WTC11 (cell line): ENCODE results near the gene MAS1L. TPM values are rescaled to one million over a fixed set of nuclear protein-coding genes. Genes with fewer than 3 reads are reported as not detected.

ENCODE experiments used
- ATAC-seq: fragments of 200-7000 bp; cut with Tn5 transposase; 2 replicates; pipeline ENCODE4 v1.10.0; 2021; ENCODE audit warnings: mild to moderate bottlenecking, moderate library complexity
- CTCF ChIA-PET: fragments of 300-600 bp; sonication (Branson Sonifier 250); formaldehyde crosslinking; loops from one replicate; lab custom pipeline; 2021; ENCODE audit warnings: antibody characterized with exemption; lab: Charles Lee
- POLR2A ChIA-PET: fragments of 350-600 bp; sonication (Branson Sonifier 250); formaldehyde crosslinking; loops from one replicate; lab custom pipeline; 2021; ENCODE audit warnings: antibody characterized with exemption; lab: Charles Lee
- DNase-seq: peaks from one replicate; pipeline ENCODE4 v3.0.0; 2021; ENCODE audit warnings: low spot score
- H3K27ac Mint-ChIP-seq: 2 replicates; pipeline ENCODE4 v1.8.0; 2021; ENCODE audit warnings: mixed read lengths
- H3K27me3 Mint-ChIP-seq: 2 replicates; pipeline ENCODE4 v1.8.0; 2021; ENCODE audit warnings: low read depth, mild to moderate bottlenecking, moderate library complexity, mixed read lengths
- H3K36me3 Mint-ChIP-seq: 2 replicates; pipeline ENCODE4 v1.8.0; 2021; ENCODE audit warnings: mixed read lengths
- H3K4me1 Mint-ChIP-seq: 2 replicates; pipeline ENCODE4 v1.8.0; 2022; ENCODE audit warnings: mixed read lengths
- H3K4me3 Mint-ChIP-seq: 2 replicates; pipeline ENCODE4 v1.8.0; 2021; ENCODE audit warnings: mild to moderate bottlenecking, moderate library complexity, mixed read lengths
- H3K9me3 Mint-ChIP-seq: 2 replicates; pipeline ENCODE4 v1.8.0; 2021; ENCODE audit warnings: mixed read lengths
- FOXJ3 ChIP-seq: sonication (generic); formaldehyde crosslinking; IDR thresholded peaks from 2 replicates; pipeline ENCODE4 v1.9.0; 2021; ENCODE audit warnings: missing genetic modification reagents, mild to moderate bottlenecking, borderline replicate concordance
- GTF2I ChIP-seq: fragments of 250-450 bp; sonication (Bioruptor Pico); conservative IDR thresholded peaks from 2 replicates; pipeline ENCODE4 v1.4.0; 2021; ENCODE audit warnings: mild to moderate bottlenecking
- KAT7 ChIP-seq: sonication (generic); formaldehyde crosslinking; IDR thresholded peaks from 2 replicates; pipeline ENCODE4 v1.8.1; 2023; ENCODE audit warnings: missing genetic modification reagents, mild to moderate bottlenecking, borderline replicate concordance
- NR1H2 ChIP-seq: sonication (generic); formaldehyde crosslinking; IDR thresholded peaks from 2 replicates; pipeline ENCODE4 v1.9.0; 2021; ENCODE audit warnings: mild to moderate bottlenecking, moderate library complexity, missing genetic modification reagents
- RELA ChIP-seq: sonication (generic); formaldehyde crosslinking; IDR thresholded peaks from 2 replicates; pipeline ENCODE4 v1.8.1; 2022; ENCODE audit warnings: missing genetic modification reagents, mild to moderate bottlenecking, borderline replicate concordance
- SMAD3 ChIP-seq: sonication (generic); formaldehyde crosslinking; IDR thresholded peaks from 2 replicates; pipeline ENCODE4 v1.8.0; 2022; ENCODE audit warnings: missing genetic modification reagents, mild to moderate bottlenecking, borderline replicate concordance
- TCF7 ChIP-seq: sonication (generic); formaldehyde crosslinking; IDR thresholded peaks from 2 replicates; pipeline ENCODE4 v1.8.0; 2022; ENCODE audit warnings: mild to moderate bottlenecking, low read depth, missing genetic modification reagents, moderate library complexity
- total RNA-seq: library from RNA; stranded (reverse); gene quantifications from 3 replicates; pipeline ENCODE4 v1.2.3, GENCODE V29; 2021
- TF ChIP-seq, protein P1 (sequence below): sonication (generic); formaldehyde crosslinking; IDR thresholded peaks from 2 replicates; pipeline ENCODE4 v1.8.0; 2023; ENCODE audit warnings: missing genetic modification reagents, mild to moderate bottlenecking, borderline replicate concordance
- TF ChIP-seq, protein P2 (sequence below): fragments of 250-450 bp; sonication (Bioruptor Pico); IDR thresholded peaks from 2 replicates; pipeline ENCODE4 v1.9.0; 2021; ENCODE audit warnings: mild to moderate bottlenecking
- TF ChIP-seq, protein P3 (sequence below): sonication (generic); formaldehyde crosslinking; IDR thresholded peaks from 2 replicates; pipeline ENCODE4 v1.8.0; 2022; ENCODE audit warnings: mild to moderate bottlenecking, missing genetic modification reagents
- TF ChIP-seq, protein P4 (sequence below): sonication (generic); formaldehyde crosslinking; IDR thresholded peaks from 2 replicates; pipeline ENCODE4 v1.8.1; 2023; ENCODE audit warnings: mild to moderate bottlenecking, missing genetic modification reagents
- TF ChIP-seq, protein P5 (sequence below): sonication (generic); formaldehyde crosslinking; IDR thresholded peaks from 2 replicates; pipeline ENCODE4 v1.8.1; 2023; ENCODE audit warnings: mild to moderate bottlenecking, moderate library complexity, missing genetic modification reagents

The MAS1L gene
- total RNA-seq, 1 experiment from 2014 or later, result not detected

DNA sequence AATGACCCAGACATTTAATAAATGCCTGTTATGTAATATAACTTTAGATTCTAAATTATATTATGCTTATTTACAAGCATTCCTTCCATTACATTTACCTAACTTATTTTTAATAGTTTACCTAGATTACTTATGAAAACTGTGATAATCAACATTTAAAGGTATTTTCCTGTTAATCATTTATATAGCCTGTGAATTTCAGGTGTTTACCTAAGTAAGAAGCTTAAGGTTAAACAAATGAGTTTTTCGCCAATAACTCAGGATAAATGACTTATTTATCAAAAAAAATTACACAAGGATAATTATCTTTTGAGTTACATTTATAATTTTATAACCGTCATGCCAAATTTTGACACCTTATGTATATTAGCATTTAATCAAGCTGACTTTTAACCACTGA, 36.3 kb upstream of the MAS1L start:
- TF ChIP-seq, protein P1, sequence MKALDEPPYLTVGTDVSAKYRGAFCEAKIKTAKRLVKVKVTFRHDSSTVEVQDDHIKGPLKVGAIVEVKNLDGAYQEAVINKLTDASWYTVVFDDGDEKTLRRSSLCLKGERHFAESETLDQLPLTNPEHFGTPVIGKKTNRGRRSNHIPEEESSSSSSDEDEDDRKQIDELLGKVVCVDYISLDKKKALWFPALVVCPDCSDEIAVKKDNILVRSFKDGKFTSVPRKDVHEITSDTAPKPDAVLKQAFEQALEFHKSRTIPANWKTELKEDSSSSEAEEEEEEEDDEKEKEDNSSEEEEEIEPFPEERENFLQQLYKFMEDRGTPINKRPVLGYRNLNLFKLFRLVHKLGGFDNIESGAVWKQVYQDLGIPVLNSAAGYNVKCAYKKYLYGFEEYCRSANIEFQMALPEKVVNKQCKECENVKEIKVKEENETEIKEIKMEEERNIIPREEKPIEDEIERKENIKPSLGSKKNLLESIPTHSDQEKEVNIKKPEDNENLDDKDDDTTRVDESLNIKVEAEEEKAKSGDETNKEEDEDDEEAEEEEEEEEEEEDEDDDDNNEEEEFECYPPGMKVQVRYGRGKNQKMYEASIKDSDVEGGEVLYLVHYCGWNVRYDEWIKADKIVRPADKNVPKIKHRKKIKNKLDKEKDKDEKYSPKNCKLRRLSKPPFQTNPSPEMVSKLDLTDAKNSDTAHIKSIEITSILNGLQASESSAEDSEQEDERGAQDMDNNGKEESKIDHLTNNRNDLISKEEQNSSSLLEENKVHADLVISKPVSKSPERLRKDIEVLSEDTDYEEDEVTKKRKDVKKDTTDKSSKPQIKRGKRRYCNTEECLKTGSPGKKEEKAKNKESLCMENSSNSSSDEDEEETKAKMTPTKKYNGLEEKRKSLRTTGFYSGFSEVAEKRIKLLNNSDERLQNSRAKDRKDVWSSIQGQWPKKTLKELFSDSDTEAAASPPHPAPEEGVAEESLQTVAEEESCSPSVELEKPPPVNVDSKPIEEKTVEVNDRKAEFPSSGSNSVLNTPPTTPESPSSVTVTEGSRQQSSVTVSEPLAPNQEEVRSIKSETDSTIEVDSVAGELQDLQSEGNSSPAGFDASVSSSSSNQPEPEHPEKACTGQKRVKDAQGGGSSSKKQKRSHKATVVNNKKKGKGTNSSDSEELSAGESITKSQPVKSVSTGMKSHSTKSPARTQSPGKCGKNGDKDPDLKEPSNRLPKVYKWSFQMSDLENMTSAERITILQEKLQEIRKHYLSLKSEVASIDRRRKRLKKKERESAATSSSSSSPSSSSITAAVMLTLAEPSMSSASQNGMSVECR (CRISPR knock-in tag), result no peak
- TF ChIP-seq, protein P2, sequence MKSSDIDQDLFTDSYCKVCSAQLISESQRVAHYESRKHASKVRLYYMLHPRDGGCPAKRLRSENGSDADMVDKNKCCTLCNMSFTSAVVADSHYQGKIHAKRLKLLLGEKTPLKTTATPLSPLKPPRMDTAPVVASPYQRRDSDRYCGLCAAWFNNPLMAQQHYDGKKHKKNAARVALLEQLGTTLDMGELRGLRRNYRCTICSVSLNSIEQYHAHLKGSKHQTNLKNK (CRISPR knock-in tag), result no peak
- TF ChIP-seq NR1H2 (CRISPR knock-in tag) (no peak), RELA (CRISPR knock-in tag) (no peak)
- ChIA-PET POLR2A (no interaction called here), CTCF (interaction anchor here (0.6 to 1.3 kb wide), 2 partner anchors 74 to 1195 kb away, joined by 3 read pairs; no protein-coding TSS in a partner anchor)
- peaks cover 52% of the 10 kb centered on the region for H3K9me3 Mint-ChIP-seq
- no peak overlapping the region for H3K27ac Mint-ChIP-seq
- H3K4me1 Mint-ChIP-seq, result peaks cover 20% of the 10 kb centered on the region
- H3K36me3 Mint-ChIP-seq, result peaks cover 27% of the 10 kb centered on the region
- DNase-seq, result no peak
- ATAC-seq, result no peak
- no peaks in the 10 kb centered on the region; the same call in 1 of the 2 replicates for H3K27me3 Mint-ChIP-seq
- H3K4me3 Mint-ChIP-seq, result no peak overlapping the region

DNA sequence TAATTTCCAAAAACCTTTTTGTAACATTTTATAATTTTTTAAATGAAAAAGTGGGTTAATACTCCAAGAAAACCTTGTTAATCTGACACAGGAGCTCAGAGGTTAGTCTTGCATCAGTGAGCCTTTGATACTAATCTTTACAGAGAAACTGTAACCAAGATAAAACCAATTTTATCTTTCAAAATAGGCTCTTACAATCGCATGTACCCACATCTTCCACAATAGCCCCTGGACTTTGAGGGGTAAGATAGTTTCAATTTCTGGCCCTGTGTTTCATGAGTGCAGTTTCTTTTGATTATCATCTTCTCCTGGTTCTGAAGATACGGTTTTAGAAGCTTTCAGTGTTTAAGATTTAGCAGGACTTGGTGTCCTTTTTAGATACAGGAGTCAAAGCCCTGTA, 34.5 kb upstream of the MAS1L start:
- POLR2A ChIA-PET, result no interaction called here
- Mint-ChIP-seq H3K36me3 (peaks cover 27% of the 10 kb centered on the region), H3K9me3 (peaks cover 46% of the 10 kb centered on the region), H3K4me3 (no peak overlapping the region), H3K4me1 (peaks cover 20% of the 10 kb centered on the region), H3K27ac (no peak overlapping the region), H3K27me3 (no peaks in the 10 kb centered on the region; the same call in 1 of the 2 replicates)
- CTCF ChIA-PET, result no interaction called here
- TF ChIP-seq TCF7 (CRISPR knock-in tag) (no peak), GTF2I (CRISPR knock-in tag) (no peak), SMAD3 (CRISPR knock-in tag) (no peak), KAT7 (no peak), FOXJ3 (CRISPR knock-in tag) (no peak)
- TF ChIP-seq, protein P3, sequence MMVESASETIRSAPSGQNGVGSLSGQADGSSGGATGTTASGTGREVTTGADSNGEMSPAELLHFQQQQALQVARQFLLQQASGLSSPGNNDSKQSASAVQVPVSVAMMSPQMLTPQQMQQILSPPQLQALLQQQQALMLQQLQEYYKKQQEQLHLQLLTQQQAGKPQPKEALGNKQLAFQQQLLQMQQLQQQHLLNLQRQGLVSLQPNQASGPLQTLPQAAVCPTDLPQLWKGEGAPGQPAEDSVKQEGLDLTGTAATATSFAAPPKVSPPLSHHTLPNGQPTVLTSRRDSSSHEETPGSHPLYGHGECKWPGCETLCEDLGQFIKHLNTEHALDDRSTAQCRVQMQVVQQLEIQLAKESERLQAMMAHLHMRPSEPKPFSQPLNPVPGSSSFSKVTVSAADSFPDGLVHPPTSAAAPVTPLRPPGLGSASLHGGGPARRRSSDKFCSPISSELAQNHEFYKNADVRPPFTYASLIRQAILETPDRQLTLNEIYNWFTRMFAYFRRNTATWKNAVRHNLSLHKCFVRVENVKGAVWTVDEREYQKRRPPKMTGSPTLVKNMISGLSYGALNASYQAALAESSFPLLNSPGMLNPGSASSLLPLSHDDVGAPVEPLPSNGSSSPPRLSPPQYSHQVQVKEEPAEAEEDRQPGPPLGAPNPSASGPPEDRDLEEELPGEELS (CRISPR knock-in tag), result no peak
- TF ChIP-seq, protein P4, sequence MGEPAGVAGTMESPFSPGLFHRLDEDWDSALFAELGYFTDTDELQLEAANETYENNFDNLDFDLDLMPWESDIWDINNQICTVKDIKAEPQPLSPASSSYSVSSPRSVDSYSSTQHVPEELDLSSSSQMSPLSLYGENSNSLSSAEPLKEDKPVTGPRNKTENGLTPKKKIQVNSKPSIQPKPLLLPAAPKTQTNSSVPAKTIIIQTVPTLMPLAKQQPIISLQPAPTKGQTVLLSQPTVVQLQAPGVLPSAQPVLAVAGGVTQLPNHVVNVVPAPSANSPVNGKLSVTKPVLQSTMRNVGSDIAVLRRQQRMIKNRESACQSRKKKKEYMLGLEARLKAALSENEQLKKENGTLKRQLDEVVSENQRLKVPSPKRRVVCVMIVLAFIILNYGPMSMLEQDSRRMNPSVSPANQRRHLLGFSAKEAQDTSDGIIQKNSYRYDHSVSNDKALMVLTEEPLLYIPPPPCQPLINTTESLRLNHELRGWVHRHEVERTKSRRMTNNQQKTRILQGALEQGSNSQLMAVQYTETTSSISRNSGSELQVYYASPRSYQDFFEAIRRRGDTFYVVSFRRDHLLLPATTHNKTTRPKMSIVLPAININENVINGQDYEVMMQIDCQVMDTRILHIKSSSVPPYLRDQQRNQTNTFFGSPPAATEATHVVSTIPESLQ (CRISPR knock-in tag), result no peak
- TF ChIP-seq, protein P5, sequence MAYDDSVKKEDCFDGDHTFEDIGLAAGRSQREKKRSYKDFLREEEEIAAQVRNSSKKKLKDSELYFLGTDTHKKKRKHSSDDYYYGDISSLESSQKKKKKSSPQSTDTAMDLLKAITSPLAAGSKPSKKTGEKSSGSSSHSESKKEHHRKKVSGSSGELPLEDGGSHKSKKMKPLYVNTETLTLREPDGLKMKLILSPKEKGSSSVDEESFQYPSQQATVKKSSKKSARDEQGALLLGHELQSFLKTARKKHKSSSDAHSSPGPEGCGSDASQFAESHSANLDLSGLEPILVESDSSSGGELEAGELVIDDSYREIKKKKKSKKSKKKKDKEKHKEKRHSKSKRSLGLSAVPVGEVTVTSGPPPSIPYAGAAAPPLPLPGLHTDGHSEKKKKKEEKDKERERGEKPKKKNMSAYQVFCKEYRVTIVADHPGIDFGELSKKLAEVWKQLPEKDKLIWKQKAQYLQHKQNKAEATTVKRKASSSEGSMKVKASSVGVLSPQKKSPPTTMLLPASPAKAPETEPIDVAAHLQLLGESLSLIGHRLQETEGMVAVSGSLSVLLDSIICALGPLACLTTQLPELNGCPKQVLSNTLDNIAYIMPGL (CRISPR knock-in tag), result no peak
- ATAC-seq (no peak), DNase-seq (no peak)
